Measurements from ENCODE around the gene NRN1.
"Not testable (repeated sequence)": the region's sequence is repeated elsewhere in the genome, so short reads cannot be mapped to it uniquely, and the experiment has no call there.

Gene NRN1, protein sequence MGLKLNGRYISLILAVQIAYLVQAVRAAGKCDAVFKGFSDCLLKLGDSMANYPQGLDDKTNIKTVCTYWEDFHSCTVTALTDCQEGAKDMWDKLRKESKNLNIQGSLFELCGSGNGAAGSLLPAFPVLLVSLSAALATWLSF

GRCh38 chr6:6006428-6007365, at the start of gene NRN1:
Gene NRN1 (minus strand): TSS chr6:6006925. CDS start chr6:6006749, 176 bp downstream.
- in situ Hi-C loops (cut with HindIII; ENCODE audit: low sequenced_read_pairs), result no loop called here

DNA sequence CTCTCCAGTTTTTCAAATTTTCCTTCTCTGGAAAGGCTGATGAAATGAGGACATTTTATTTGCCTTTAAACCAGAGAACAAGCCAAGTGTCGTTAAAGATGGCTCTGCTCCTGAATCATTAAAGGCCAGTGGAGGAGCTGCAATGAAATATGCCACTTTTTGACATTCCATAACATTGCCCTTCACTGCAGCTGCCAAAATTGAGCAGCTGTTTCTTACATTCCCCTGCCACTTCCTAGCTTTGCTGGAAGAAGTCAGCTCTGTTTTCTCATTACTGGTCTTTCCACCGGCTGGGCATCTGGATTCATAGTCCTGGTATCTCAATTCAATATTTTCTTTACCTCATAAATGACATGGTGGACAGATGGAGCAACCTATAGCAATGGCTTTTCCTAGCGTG, 45.5 kb upstream of the NRN1 start:
- in situ Hi-C loops (cut with HindIII; ENCODE audit: low sequenced_read_pairs), result no loop called here

- in situ Hi-C loops (cut with HindIII; ENCODE audit: low sequenced_read_pairs), result no loop called here
Measured at GRCh38 chr6:6046716-6047115, 40.0 kb upstream of the NRN1 start.

- in situ Hi-C loops (cut with HindIII; ENCODE audit: low sequenced_read_pairs), result no loop called here
Measured at GRCh38 chr6:6039946-6040509, 33.3 kb upstream of the NRN1 start.

DNA sequence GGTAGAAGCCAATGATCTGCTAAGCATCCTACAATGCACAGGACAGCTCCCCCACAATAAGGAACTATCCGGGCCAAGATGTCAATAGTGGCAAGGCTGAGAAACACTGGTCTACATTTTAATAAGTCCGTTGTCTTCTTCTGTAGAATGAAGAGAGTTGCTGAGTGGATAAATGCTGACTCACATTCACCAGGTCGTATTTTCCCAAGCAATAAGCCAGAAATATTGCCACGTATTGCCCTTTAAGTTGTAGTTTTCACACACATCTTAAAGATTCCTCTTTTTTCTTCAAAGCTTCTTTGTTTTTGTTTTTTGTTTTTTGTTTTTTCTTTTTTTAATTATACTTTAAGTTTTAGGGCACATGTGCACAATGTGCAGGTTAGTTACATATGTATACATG, 30.5 kb upstream of the NRN1 start:
- in situ Hi-C loops (cut with HindIII; ENCODE audit: low sequenced_read_pairs), result no loop called here

DNA sequence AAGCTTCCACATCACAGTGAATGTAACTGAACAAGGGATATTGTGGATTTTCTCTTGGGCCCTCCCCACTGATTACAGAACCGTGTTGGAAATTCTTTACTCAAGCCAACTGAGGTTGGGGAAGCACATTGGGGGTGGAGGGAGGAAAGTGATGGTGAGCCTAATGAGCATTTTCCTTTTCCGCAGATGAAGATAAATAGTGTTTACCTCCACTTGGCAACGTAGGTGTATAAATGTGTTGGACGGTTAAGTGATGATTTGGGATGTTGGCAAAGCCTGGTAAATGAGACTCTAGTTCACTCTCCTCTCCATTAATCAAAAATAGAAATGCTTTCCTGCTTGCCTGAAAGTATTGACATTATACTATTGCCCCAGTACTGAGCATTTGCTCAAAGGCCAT, 27.1 kb upstream of the NRN1 start:
- in situ Hi-C loops (cut with HindIII; ENCODE audit: low sequenced_read_pairs), result no loop called here

- in situ Hi-C loops (cut with HindIII; ENCODE audit: low sequenced_read_pairs), result no loop called here
Measured at GRCh38 chr6:6026513-6027205, 19.9 kb upstream of the NRN1 start.

- in situ Hi-C loops (cut with HindIII; ENCODE audit: low sequenced_read_pairs), result no loop called here
Measured at GRCh38 chr6:6025736-6026135, 19.0 kb upstream of the NRN1 start.

DNA sequence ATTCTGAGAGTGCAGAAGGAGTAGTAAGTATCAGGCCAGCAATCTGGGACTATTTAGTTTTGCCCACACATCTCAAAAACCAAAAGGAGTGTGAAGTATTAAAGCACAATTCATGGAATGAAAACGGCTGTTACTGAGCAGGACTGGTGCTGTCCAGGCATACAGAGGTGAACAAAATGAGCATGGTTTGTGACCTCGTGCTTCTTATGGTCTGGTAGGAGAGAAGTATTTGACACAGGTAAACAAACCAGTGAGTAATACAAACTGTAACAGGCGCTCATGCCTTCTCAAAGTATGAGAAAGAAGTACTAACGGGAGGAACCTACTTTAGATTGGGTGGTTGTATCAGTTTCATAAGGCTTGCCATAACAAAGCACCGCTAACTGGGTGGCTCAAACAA, 17.5 kb upstream of the NRN1 start:
- in situ Hi-C loops (cut with HindIII; ENCODE audit: low sequenced_read_pairs), result no loop called here

GRCh38 chr6:6022841-6023240, 16.1 kb upstream of the NRN1 start:
- in situ Hi-C loops (cut with HindIII; ENCODE audit: low sequenced_read_pairs), result not testable (repeated sequence)

DNA sequence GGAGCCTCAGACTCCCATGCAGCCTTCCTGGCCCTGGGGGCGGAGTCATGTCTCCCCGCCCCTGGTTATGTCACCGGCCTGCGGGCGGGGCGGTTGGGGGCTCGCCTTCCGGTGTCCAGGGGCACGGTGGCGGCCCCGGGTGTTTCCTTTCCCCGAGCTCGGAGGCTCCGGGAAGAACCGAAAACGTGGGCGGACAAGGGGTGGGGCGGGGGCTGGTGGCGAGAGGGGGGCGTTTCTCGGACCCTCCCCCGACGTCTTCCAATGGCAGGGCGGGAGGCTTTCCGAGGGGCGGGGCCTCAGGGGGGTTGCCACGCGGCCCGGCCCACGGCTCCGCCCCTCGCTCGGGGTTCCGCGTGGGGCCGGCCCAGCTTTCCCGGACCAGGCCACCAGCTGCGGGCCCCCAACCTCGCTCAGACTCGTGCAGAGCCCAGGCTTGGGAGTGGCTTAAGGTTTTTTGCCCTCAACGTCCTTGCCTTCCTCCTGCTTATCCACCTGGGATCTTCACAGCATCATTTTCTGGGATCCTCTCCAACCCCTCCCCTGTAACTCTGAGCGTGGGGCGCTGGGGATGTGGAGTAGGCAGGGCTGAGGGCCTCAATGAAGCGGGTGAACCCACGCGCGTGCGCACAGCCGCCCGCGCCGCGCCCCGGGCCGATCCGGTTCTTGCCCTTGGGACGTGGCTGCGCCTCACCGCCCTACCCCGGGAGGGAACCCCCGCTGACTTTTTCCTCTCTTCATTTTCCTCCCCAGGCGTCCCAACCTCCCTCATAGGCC, 2.1 kb upstream of the NRN1 start:
- in situ Hi-C loops (cut with HindIII; ENCODE audit: low sequenced_read_pairs), result no loop called here

GRCh38 chr6:6008089-6008647, 1.4 kb upstream of the NRN1 start:
- in situ Hi-C loops (cut with HindIII; ENCODE audit: low sequenced_read_pairs), result no loop called here

GRCh38 chr6:6007366-6008088, 802 bp upstream of the NRN1 start:
- in situ Hi-C loops (cut with HindIII; ENCODE audit: low sequenced_read_pairs), result no loop called here

GRCh38 chr6:6006006-6006427, 708 bp downstream of the NRN1 start:
- in situ Hi-C loops (cut with HindIII; ENCODE audit: low sequenced_read_pairs), result no loop called here

- in situ Hi-C loops (cut with HindIII; ENCODE audit: low sequenced_read_pairs), result no loop called here
Measured at GRCh38 chr6:6005051-6006005, 1.4 kb downstream of the NRN1 start.

DNA sequence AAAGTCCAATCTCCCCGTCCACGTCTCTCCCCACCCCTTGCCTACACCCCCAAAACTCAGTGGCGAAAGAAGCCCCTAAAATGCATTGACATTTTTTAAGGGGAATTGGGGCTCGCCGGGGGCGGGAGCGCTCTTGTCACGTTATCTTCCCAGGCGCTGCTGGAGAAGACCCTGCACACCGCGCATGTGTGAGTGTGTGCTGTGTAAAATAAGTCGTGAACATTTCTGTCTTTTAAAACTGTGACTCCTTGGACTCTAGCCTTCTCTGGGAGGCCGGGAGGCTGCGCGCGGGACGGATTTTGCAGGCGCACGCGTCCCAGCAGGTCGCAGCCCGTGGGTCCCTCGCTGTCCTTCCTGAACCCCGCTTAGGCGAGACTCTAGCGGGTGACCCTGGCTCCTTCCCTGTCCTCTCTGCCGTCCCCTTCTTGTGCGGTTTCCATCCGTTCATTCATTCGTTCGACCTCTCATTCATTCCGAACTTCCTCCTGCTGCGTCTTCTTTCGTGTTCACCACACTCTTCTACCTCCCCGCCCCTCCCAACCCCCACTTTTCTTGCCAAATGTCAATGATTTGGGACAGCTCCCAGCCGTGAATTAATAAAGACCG, 2.2 kb downstream of the NRN1 start:
- in situ Hi-C loops (cut with HindIII; ENCODE audit: low sequenced_read_pairs), result no loop called here

GRCh38 chr6:6003621-6004366, 2.9 kb downstream of the NRN1 start:
- in situ Hi-C loops (cut with HindIII; ENCODE audit: low sequenced_read_pairs), result no loop called here
